ENCODE data around the gene DPYSL4. TPM values are rescaled to one million over a fixed set of nuclear protein-coding genes. Genes with fewer than 3 reads are reported as not detected.

DPYSL4 gene
- total RNA-seq, 2 donors from 2014 or later: 6.5 to 19.2 TPM

DNA sequence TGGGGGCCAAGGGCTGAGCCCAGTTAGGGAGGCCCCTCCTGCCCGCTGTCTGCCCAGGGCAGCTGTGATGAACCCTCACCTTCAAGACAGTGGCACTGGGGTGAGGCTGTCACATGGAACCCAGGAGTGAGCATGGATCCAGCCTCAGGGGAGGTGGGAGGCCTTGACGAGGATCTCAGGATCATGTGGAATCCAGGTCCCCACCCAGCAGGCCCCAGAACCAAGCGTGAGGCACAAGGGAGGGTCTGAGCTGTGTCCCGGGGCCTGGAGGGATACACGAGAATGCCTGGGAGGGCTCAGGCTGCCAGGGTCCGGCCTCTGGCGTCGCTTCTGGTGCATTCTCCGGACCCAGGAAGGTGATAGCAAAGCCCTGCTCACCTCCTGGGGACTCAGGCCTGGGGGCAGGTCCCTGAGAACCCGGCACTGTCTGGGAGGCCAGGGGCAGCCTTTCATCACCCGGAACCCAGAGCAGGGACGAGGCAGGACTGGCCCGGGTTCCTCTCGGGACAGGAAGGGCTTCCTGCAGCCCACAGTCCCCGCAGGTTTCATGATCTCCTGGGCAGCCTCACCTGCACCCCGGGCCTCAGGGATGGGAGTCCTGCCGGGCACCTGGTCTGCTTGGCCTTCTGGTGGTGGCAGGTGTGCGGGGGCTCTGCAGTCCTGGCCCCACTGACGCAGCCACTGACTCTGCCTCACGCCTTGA lies 17.5 kb downstream of the DPYSL4 start:
- Mint-ChIP-seq H3K4me3 (no peak overlapping the region), H3K36me3 (no peaks in the 10 kb centered on the region), H3K9me3 (no peaks in the 10 kb centered on the region), H3K4me1 (ENCODE audit: low read depth in 2 of 2) (no peaks in the 10 kb centered on the region), H3K27ac (no peak overlapping the region), H3K27me3 (no peaks in the 10 kb centered on the region)
- ATAC-seq (no peak), DNase-seq (ENCODE audit: low spot score) (no peak)

- H3K9me3 Mint-ChIP-seq: no peaks in the 10 kb centered on the region
- no peaks in the 10 kb centered on the region for H3K27me3 Mint-ChIP-seq
- no peak overlapping the region for H3K27ac Mint-ChIP-seq
- ATAC-seq: no peak
- H3K4me1 Mint-ChIP-seq (ENCODE audit: low read depth in 2 of 2): no peaks in the 10 kb centered on the region
- DNase-seq (ENCODE audit: low spot score): no peak
- H3K36me3 Mint-ChIP-seq: no peaks in the 10 kb centered on the region
- H3K4me3 Mint-ChIP-seq: no peak overlapping the region
These were observed 18.2 kb downstream of the DPYSL4 start for GRCh38 chr10:132204781-132205473.

GRCh38 chr10:132205650-132206376 lies 19.1 kb downstream of the DPYSL4 start:
- Mint-ChIP-seq H3K27me3 (no peaks in the 10 kb centered on the region), H3K36me3 (no peaks in the 10 kb centered on the region), H3K9me3 (no peaks in the 10 kb centered on the region), H3K27ac (no peak overlapping the region), H3K4me1 (ENCODE audit: low read depth in 2 of 2) (no peaks in the 10 kb centered on the region), H3K4me3 (no peak overlapping the region)
- no peak for ATAC-seq
- no peak for DNase-seq (ENCODE audit: low spot score)

DNA sequence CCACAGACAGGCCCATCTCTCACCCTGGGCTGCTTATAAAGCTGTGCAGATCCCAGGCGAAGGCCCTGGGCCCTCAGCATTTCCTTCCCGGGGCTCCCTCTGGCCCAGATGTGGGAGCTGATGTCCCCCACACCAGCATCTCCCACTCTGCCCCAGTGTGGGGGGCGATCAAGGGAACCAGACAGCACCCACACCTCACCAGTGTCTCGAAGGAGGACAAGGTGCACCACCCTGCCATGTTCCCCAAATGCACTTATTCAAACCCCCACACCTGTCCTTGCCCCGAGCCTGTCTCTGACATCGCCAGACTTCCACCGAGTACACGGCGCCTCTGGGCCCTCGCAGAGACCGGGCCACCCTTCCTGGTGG lies 19.6 kb downstream of the DPYSL4 start:
- Mint-ChIP-seq H3K9me3 (no peaks in the 10 kb centered on the region), H3K4me3 (no peak overlapping the region), H3K4me1 (ENCODE audit: low read depth in 2 of 2) (no peaks in the 10 kb centered on the region), H3K27me3 (no peaks in the 10 kb centered on the region), H3K36me3 (no peaks in the 10 kb centered on the region), H3K27ac (no peak overlapping the region)
- DNase-seq (ENCODE audit: low spot score): no peak
- no peak for ATAC-seq

DNA sequence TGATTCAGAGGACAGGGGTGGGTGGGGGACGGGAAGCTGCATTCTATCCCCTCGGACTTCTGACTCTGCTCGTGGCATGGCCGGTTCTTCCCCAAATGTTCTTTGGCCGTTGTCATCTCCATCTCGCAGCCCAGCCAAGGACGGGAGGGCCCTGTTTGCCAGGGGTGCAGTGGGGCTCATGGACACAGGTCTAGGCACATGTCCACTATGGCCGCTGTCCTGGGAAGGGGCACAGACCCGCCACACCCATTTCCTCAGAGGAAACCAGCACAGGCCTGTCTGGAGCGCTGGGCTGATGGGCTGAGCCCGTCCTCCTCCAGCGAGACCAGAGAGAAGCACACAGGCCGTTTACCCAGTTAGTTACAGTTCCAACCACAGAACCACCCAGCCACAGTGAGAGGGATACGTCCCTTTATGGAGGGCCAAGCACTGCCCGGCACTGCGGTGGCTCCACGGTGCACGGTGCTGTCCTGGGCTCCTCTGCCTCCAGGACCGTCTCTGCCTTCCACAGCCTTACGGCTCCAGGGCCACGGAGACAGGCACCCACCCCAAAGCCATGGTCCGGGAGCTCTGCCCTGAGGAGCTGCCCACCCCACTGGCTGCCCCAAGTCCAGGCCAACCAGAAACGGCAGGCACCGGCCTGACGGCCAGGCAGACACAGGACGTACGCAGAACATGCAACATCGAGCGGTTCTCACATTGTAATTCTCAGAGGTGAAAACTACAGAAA lies 20.2 kb downstream of the DPYSL4 start:
- no peaks in the 10 kb centered on the region for H3K4me1 Mint-ChIP-seq (ENCODE audit: low read depth in 2 of 2)

DNA sequence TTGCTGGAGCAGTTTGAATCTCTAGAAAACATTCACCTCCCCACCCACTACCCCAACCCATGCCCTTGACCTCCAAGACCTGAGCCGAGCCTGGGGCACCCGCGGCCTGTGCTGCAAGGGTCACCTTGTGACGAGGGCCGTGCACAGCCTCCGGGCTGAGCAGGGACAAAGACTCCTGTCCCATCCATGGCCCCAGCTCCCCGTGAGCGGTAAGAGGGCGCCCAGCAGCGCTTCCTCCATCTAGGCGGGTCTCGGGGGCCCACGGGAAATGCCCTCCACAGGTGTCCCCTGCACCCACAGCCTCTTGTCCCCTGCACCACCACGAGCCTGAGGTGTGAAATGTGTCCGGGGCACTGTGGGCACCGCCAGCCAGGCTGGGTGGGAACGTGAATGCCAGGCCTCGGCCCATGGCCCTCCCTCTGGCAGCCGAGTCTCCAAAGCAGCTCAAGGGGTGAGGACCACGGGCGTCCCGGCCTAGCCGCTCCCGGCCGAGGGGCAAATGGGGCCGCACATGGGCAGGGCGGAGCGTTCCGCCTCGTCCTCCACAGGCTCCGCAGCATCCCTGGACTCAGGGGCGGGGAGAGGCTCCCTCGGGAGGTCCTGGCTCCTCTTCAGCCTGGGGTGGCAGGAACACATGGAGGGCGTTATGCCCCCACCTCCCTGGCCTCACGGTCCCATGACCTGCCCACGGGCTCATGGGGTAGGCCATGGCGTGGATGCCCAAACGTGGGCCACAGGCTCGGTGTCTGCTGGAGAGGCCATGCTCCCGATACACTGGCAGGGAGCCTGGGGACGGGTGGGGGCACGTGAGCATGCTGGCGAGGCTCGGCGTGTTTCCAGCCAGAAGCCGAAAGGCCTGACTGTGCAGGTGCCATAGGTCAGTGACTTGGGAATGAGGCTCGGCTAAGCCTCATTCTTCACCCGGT lies 21.1 kb downstream of the DPYSL4 start:
- no peak for ATAC-seq
- Mint-ChIP-seq H3K9me3 (no peaks in the 10 kb centered on the region), H3K36me3 (no peaks in the 10 kb centered on the region), H3K4me1 (ENCODE audit: low read depth in 2 of 2) (no peaks in the 10 kb centered on the region), H3K4me3 (no peak overlapping the region), H3K27ac (no peak overlapping the region), H3K27me3 (no peaks in the 10 kb centered on the region)
- DNase-seq (ENCODE audit: low spot score): no peak

More for the DNA sequence above, 20.2 kb downstream of the DPYSL4 start:
- Mint-ChIP-seq H3K36me3 (no peaks in the 10 kb centered on the region), H3K27me3 (no peaks in the 10 kb centered on the region), H3K4me3 (no peak overlapping the region), H3K9me3 (no peaks in the 10 kb centered on the region), H3K27ac (no peak overlapping the region)
- DNase-seq (ENCODE audit: low spot score) (no peak), ATAC-seq (no peak)

DNA sequence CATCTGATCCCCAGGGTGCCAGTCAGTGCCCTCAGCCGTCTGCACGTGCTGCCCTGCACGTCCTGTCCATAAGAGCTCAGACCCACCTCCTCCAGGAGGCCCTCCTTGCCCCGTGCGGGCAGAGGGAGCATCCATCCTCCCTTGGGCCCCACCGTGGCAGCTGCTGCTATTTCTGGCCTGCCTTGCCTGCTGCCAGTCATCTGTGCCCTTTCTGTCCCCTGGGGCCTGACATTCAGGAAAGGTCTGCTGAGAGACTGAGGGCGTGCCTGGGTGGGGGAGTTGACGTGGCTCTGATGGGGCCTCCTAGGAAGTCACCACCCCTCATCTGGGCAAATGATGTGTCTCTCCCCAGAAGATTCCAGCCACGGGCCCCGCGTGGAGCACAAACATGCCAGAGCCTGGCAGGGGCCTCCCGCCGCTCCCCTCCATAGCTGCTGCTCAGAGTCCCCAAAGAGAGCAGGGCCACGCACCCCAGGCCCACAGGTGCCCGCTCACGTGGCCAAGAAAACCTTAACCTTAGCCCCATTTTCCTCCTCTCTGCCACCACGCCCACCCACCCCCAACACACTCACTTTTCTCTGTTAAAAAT lies 21.8 kb downstream of the DPYSL4 start:
- Mint-ChIP-seq H3K9me3 (peaks cover 2% of the 10 kb centered on the region), H3K36me3 (peaks cover 3% of the 10 kb centered on the region), H3K4me1 (ENCODE audit: low read depth in 2 of 2) (no peaks in the 10 kb centered on the region), H3K27ac (no peak overlapping the region), H3K4me3 (no peak overlapping the region), H3K27me3 (no peaks in the 10 kb centered on the region)
- DNase-seq (ENCODE audit: low spot score): no peak
- ATAC-seq: no peak

DNA sequence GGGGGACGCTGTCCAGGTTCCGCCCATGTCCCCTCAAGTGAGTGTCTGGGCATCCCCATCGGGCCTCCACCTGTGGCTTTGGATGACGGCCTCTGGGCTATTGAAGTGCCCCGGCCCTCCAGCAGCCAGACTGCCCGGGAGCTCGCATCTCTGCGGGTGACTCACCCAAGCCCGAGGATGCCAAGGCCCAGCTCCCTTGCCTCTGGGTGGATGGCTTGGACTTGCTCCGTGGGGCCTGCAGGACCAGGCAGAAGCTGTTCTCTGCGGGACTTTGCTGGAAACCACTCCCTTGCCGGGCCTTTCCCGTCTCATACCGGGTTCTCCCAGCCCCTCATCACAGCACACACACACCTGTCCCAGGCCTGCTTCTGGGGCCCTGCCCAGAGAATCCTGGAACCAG lies 22.4 kb downstream of the DPYSL4 start:
- peaks cover 3% of the 10 kb centered on the region for H3K9me3 Mint-ChIP-seq
- no peaks in the 10 kb centered on the region for H3K4me1 Mint-ChIP-seq (ENCODE audit: low read depth in 2 of 2)
- H3K27ac Mint-ChIP-seq: no peak overlapping the region
- H3K36me3 Mint-ChIP-seq: peaks cover 8% of the 10 kb centered on the region
- no peaks in the 10 kb centered on the region for H3K27me3 Mint-ChIP-seq
- DNase-seq (ENCODE audit: low spot score) (no peak), ATAC-seq (no peak)
- no peak overlapping the region for H3K4me3 Mint-ChIP-seq

DNA sequence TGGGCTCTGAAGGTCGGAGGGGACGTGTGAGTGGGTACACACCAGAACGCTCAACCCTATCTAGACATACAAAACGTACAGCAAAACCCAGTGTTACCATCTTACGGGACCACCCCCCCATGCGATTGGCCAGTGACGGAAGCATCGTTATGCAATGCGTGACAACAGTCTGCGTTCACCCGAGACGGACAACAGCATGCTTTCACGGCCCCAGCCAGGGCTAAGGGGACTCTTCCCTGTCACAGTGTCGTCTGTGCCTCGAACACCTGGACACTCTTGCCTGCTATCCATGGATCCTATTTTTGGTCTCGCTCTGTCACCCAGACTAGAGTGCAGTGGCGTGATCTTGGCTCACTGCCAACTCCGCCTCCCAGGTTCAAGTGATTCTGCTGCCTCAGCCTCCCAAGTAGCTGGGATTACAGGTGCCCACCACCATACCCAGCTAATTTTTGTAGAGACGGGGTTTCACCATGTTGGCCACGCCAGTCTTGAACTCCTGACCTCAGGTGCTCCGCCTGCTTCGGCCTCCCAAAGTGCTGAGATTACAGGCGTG lies 23.3 kb downstream of the DPYSL4 start:
- no peaks in the 10 kb centered on the region for H3K27me3 Mint-ChIP-seq
- H3K36me3 Mint-ChIP-seq: peaks cover 8% of the 10 kb centered on the region
- no peak for DNase-seq (ENCODE audit: low spot score)
- no peak for ATAC-seq
- no peaks in the 10 kb centered on the region for H3K4me1 Mint-ChIP-seq (ENCODE audit: low read depth in 2 of 2)
- H3K4me3 Mint-ChIP-seq: no peak overlapping the region
- H3K9me3 Mint-ChIP-seq: peaks cover 3% of the 10 kb centered on the region
- H3K27ac Mint-ChIP-seq: no peak overlapping the region

- Mint-ChIP-seq H3K27me3 (no peaks in the 10 kb centered on the region), H3K4me1 (ENCODE audit: low read depth in 2 of 2) (no peaks in the 10 kb centered on the region), H3K36me3 (peaks cover 14% of the 10 kb centered on the region), H3K27ac (no peak overlapping the region), H3K4me3 (no peak overlapping the region), H3K9me3 (peaks cover 3% of the 10 kb centered on the region)
- no peak for DNase-seq (ENCODE audit: low spot score)
- no peak for ATAC-seq
These were observed 24.0 kb downstream of the DPYSL4 start for GRCh38 chr10:132210766-132211165.

- ATAC-seq: no peak
- Mint-ChIP-seq H3K27ac (no peak overlapping the region), H3K9me3 (peaks cover 3% of the 10 kb centered on the region), H3K4me3 (no peak overlapping the region), H3K36me3 (peaks cover 15% of the 10 kb centered on the region), H3K4me1 (ENCODE audit: low read depth in 2 of 2) (no peaks in the 10 kb centered on the region), H3K27me3 (no peaks in the 10 kb centered on the region)
- no peak for DNase-seq (ENCODE audit: low spot score)
These were observed 24.5 kb downstream of the DPYSL4 start for GRCh38 chr10:132211246-132211645.

DNA sequence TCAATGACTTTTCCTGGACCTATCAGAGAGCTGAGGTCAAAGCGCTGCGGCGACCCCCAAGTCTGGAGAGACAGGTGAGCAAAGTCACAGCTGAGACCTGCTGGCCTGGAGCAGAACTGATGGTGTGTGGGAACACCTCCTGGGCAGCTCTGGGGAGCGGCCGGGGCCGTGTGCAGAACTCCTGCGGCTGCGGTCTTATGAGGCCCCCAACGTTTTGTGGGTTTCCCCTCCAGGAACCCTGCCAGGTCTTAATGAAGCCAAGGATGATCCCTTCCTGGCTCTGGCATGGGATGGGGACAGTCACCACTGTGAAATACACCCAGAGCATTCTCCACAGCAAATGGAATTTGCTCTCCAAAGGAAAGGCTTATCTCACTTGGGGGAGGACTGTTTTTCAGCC lies 26.1 kb downstream of the DPYSL4 start:
- DNase-seq (ENCODE audit: low spot score): no peak
- H3K9me3 Mint-ChIP-seq: peaks cover 3% of the 10 kb centered on the region
- no peaks in the 10 kb centered on the region for H3K4me1 Mint-ChIP-seq (ENCODE audit: low read depth in 2 of 2)
- no peaks in the 10 kb centered on the region for H3K27me3 Mint-ChIP-seq
- H3K4me3 Mint-ChIP-seq: no peak overlapping the region
- no peak overlapping the region for H3K27ac Mint-ChIP-seq
- peaks cover 20% of the 10 kb centered on the region for H3K36me3 Mint-ChIP-seq
- ATAC-seq: no peak
